Embryonic facial prominence (tissue), 1 donor: Measurements from ENCODE around the gene SCN7A.
"Not testable (repeated sequence)": the region's sequence is repeated elsewhere in the genome, so short reads cannot be mapped to it uniquely, and the experiment has no call there.

Experiments used
- DNase-seq: peaks from one replicate; pipeline ENCODE4 v3.0.0-alpha.2; 2016; ENCODE audit errors: extremely low spot score

Gene SCN7A

GRCh38 chr2:166360426-166360825, 133.6 kb downstream of the SCN7A start:
- DNase-seq: no peak

DNA sequence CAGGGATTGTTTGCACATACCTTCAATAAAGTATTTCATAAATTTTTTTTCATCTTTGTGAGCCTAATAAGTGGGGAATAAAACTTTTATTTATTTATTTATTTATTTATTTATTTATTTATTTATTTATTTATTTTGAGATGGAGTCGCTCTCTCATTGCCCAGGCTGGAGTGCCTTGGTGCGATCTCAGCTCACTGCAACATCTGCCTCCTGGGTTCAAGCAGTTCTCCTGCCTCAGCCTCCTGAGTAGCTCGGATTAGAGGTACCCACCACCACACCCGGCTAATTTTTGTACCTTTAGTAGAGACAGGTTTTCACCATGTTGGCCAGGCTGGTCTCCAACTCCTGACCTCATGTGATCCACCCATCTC, 136.1 kb downstream of the SCN7A start:
- DNase-seq: not testable (repeated sequence)

GRCh38 chr2:166357068-166357949, 136.7 kb downstream of the SCN7A start:
- DNase-seq: no peak
